SK-N-SH (cell line): ENCODE results near the gene DNAH1. TPM values are rescaled to one million over a fixed set of nuclear protein-coding genes. Genes with fewer than 3 reads are reported as not detected.

Source experiments
- CTCF ChIA-PET: fragments of 300-600, 350-600 bp; formaldehyde crosslinking; extraction: SDS; loops from one replicate; lab custom pipeline; 2021; lab: Yijun Ruan, JAX
- POLR2A ChIA-PET: fragments of 350-600 bp; sonication (Branson Sonifier 250); formaldehyde crosslinking; extraction: SDS; loops from one replicate; lab custom pipeline; 2020; ENCODE audit warnings: antibody characterized with exemption, inconsistent platforms; lab: Yijun Ruan, JAX
- DNase-seq: peaks from one replicate; pipeline ENCODE4 v3.0.0; 2012
- H2AFZ ChIP-seq: fragments of 200-600 bp; sonication (generic); 2 replicates; pipeline ENCODE4 v1.8.1; 2016; ENCODE audit warnings: antibody characterized with exemption, mild to moderate bottlenecking, low read depth
- H3F3A ChIP-seq: fragments of 200-600 bp; sonication (generic); replicated peaks from 2 replicates; pipeline ENCODE3; 2016; ENCODE audit warnings: antibody characterized with exemption, mild to moderate bottlenecking; ENCODE audit not compliant: insufficient read depth
- H3K27ac ChIP-seq, 2 experiments: fragments of 200-500 bp in 1 of 2; fragments of 200-600 bp in 1 of 2; sonication (Bioruptor generic) in 1 of 2; sonication (generic), shearing (Covaris generic) in 1 of 2; 2 replicates each; pipeline versions ENCODE4 v1.5.1 to v1.6.1; 2014 to 2016; ENCODE audit warnings: low read depth in 2 of 2, inconsistent platforms in 1 of 2, low read length in 1 of 2, mild to moderate bottlenecking in 1 of 2, mixed read lengths in 1 of 2
- H3K27me3 ChIP-seq: fragments of 200-600 bp; sonication (generic), shearing (Covaris generic); 2 replicates; pipeline ENCODE4 v1.6.1; 2016; ENCODE audit warnings: mixed run types; ENCODE audit not compliant: insufficient read depth
- H3K36me3 ChIP-seq, 2 experiments: fragments of 200-500 bp in 1 of 2; fragments of 200-600 bp in 1 of 2; sonication (Bioruptor generic) in 1 of 2; sonication (generic) in 1 of 2; replicated peaks in 1 of 2; 2 replicates each; pipeline versions ENCODE3 to v1.5.1; 2014 to 2016; ENCODE audit warnings: low read length in 1 of 2, mild to moderate bottlenecking in 1 of 2; ENCODE audit not compliant: insufficient read depth in 2 of 2, control insufficient read depth in 1 of 2
- H3K4me1 ChIP-seq, 2 experiments: fragments of 200-500 bp in 1 of 2; fragments of 200-600 bp in 1 of 2; sonication (Bioruptor generic) in 1 of 2; sonication (generic), shearing (Covaris generic) in 1 of 2; 2 replicates each; pipeline versions ENCODE4 v1.5.1 to v1.6.1; 2014 to 2016; ENCODE audit warnings: low read depth in 1 of 2, low read length in 1 of 2, mixed run types in 1 of 2; ENCODE audit not compliant: insufficient read depth in 2 of 2, control insufficient read depth in 1 of 2
- H3K4me2 ChIP-seq: fragments of 200-600 bp; sonication (generic), shearing (Covaris generic); 2 replicates; pipeline ENCODE4 v1.6.1; 2017; ENCODE audit warnings: mixed run types
- H3K4me3 ChIP-seq, 2 experiments: fragments of 200-500 bp in 1 of 2; fragments of 200-600 bp in 1 of 2; sonication (Bioruptor generic) in 1 of 2; sonication (generic), shearing (Covaris generic) in 1 of 2; 2 replicates each; pipeline versions ENCODE4 v1.5.1 to v1.8.1; 2014 to 2016; ENCODE audit warnings: low read depth in 2 of 2, inconsistent platforms in 1 of 2, low read length in 1 of 2, mild to moderate bottlenecking in 1 of 2, mixed read lengths in 1 of 2, moderate library complexity in 1 of 2
- H3K79me2 ChIP-seq: fragments of 200-600 bp; sonication (generic); 2 replicates; pipeline ENCODE4 v1.8.1; 2017; ENCODE audit warnings: mild to moderate bottlenecking; ENCODE audit not compliant: insufficient read depth
- H3K9ac ChIP-seq: fragments of 200-600 bp; sonication (generic); 2 replicates; pipeline ENCODE4 v1.6.1; 2017; ENCODE audit warnings: mixed run types
- H3K9me2 ChIP-seq: fragments of 200-600 bp; sonication (generic); 2 replicates; pipeline ENCODE4 v1.6.1; 2017; ENCODE audit warnings: mixed run types
- H3K9me3 ChIP-seq: fragments of 200-600 bp; sonication (generic); 2 replicates; pipeline ENCODE4 v1.6.1; 2017; ENCODE audit warnings: mixed run types, mild to moderate bottlenecking, moderate library complexity
- H4K20me1 ChIP-seq: fragments of 200-600 bp; sonication (generic); 2 replicates; pipeline ENCODE4 v1.6.1; 2017; ENCODE audit warnings: mild to moderate bottlenecking, mixed run types; ENCODE audit not compliant: insufficient read depth
- CHD2 ChIP-seq: fragments of 150-350 bp; IDR thresholded peaks from 2 replicates; pipeline ENCODE4 v1.6.1; 2018; ENCODE audit warnings: low read length; ENCODE audit not compliant: partially characterized antibody
- CTCF ChIP-seq: fragments of 200-600 bp; sonication (generic); IDR thresholded peaks from 2 replicates; pipeline ENCODE4 v1.6.1; 2017; ENCODE audit warnings: antibody characterized with exemption, mild to moderate bottlenecking, moderate library complexity
- EP300 ChIP-seq, 2 experiments: IDR thresholded peaks; 2 replicates each; pipeline versions ENCODE4 v1.4.0 to v1.6.1; 2012; ENCODE audit warnings: borderline replicate concordance in 1 of 2, low read depth in 1 of 2, low read length in 1 of 2
- EZH2phosphoT487 ChIP-seq: fragments of 200-600 bp; sonication (generic); IDR thresholded peaks from 2 replicates; pipeline ENCODE4 v1.6.1; 2017; ENCODE audit warnings: low read depth, mixed run types, mild to moderate bottlenecking, antibody characterized with exemption, moderate library complexity, borderline replicate concordance
- GABPA ChIP-seq: IDR thresholded peaks from 2 replicates; pipeline ENCODE4 v1.4.0; 2012; ENCODE audit warnings: low read depth, mild to moderate bottlenecking
- GATA2 ChIP-seq: sonication (generic); formaldehyde crosslinking; IDR thresholded peaks from 2 replicates; pipeline ENCODE4 v1.5.0; 2020; ENCODE audit warnings: mild to moderate bottlenecking, missing genetic modification reagents
- JUND ChIP-seq: IDR thresholded peaks from 2 replicates; pipeline ENCODE4 v1.4.0; 2012
- MXI1 ChIP-seq: IDR thresholded peaks from 2 replicates; pipeline ENCODE4 v1.6.1; 2012; ENCODE audit warnings: mild to moderate bottlenecking, low read depth, low read length, improper control_type of control experiment
- NFIC ChIP-seq: IDR thresholded peaks from 2 replicates; pipeline ENCODE4 v1.4.0; 2012; ENCODE audit warnings: borderline replicate concordance
- NRF1 ChIP-seq: IDR thresholded peaks from 2 replicates; pipeline ENCODE4 v1.6.1; 2012; ENCODE audit warnings: low read depth, mild to moderate bottlenecking, low read length
- RCOR1 ChIP-seq: fragments of 150-350 bp; IDR thresholded peaks from 2 replicates; pipeline ENCODE4 v1.6.1; 2017; ENCODE audit warnings: antibody characterized with exemption, low read length
- RXRA ChIP-seq: IDR thresholded peaks from 2 replicates; pipeline ENCODE4 v1.4.0; 2012; ENCODE audit warnings: low read depth, mild to moderate bottlenecking, borderline replicate concordance
- SIN3A ChIP-seq: IDR thresholded peaks from 2 replicates; pipeline ENCODE4 v1.6.1; 2012; ENCODE audit warnings: low read depth, mild to moderate bottlenecking, low read length, moderate library complexity, borderline replicate concordance
- SMC3 ChIP-seq: IDR thresholded peaks from 2 replicates; pipeline ENCODE4 v1.6.1; 2012; ENCODE audit warnings: low read depth, low read length, improper control_type of control experiment
- TCF12 ChIP-seq: IDR thresholded peaks from 2 replicates; pipeline ENCODE4 v1.4.0; 2012
- USF1 ChIP-seq: IDR thresholded peaks from 2 replicates; pipeline ENCODE4 v1.4.0; 2012; ENCODE audit warnings: low read depth, borderline replicate concordance
- USF2 ChIP-seq: fragments of 150-350 bp; IDR thresholded peaks from 2 replicates; pipeline ENCODE4 v1.6.1; 2017; ENCODE audit warnings: antibody characterized with exemption, low read length, low read depth, borderline replicate concordance
- ZBTB33 ChIP-seq: IDR thresholded peaks from 2 replicates; pipeline ENCODE4 v1.4.0; 2012; ENCODE audit warnings: low read depth, borderline replicate concordance
- WGBS: methylation state at CpG from one replicate; pipeline ENCODE4 v1.1.6; 2017; ENCODE audit warnings: low lambda C conversion rate; 5-methylcytosine and 5-hydroxymethylcytosine counted together
- polyA plus RNA-seq, 3 experiments: library from polyadenylated mRNA; depleted of rRNA; stranded (reverse); fragments of >200 nt; gene quantifications; 2 replicates each; pipeline ENCODE4 v1.2.3, GENCODE V29; 2012
- TF ChIP-seq, protein P1 (sequence below): IDR thresholded peaks from 2 replicates; pipeline ENCODE4 v1.4.0; 2012; ENCODE audit warnings: low read depth

The DNAH1 gene
- polyA plus RNA-seq, 1 of the 3 experiments (the other 2 are of a cell fraction) = 5.1 TPM

- no peak overlapping the region; a peak in 1 of 4 replicates for H3K27ac ChIP-seq
- H3K27me3 ChIP-seq = no peaks in the 10 kb centered on the region
- no peaks in the 10 kb centered on the region for H3K9me3 ChIP-seq
- no peaks in the 10 kb centered on the region for H3K9me2 ChIP-seq
- H3F3A ChIP-seq = peaks cover 3% of the 10 kb centered on the region
- H3K36me3 ChIP-seq = peaks cover 0 to 16% of the 10 kb centered on the region in 2 experiments
- no peak overlapping the region for H3K4me2 ChIP-seq
- TF ChIP-seq RCOR1 (no peak), EZH2phosphoT487 (no peak), USF1 (no peak), GABPA (no peak), GATA2 (CRISPR knock-in tag) (no peak), NFIC (no peak), SMC3 (no peak), EP300 (IDR thresholded peaks at IDR 0.05; ENCODE audit: borderline replicate concordance in 1 of 2, low read depth in 1 of 2, low read length in 1 of 2) (no peak)
- H4K20me1 ChIP-seq = no peaks in the 10 kb centered on the region
- no peak for DNase-seq
- H3K79me2 ChIP-seq = no peaks in the 10 kb centered on the region
- ChIA-PET POLR2A (no interaction called here), CTCF (interaction anchor here (1.1 to 16.0 kb wide), 2 partner anchors 20 to 48 kb away, joined by 3 to 504 read pairs; no protein-coding TSS in a partner anchor)
- WGBS = 100% methylated on average over 4 of the region's 11 CpGs
- H3K4me3 ChIP-seq = no peak overlapping the region
- H3K9ac ChIP-seq = no peak overlapping the region
- H3K4me1 ChIP-seq = peaks cover 3 to 52% of the 10 kb centered on the region in 2 experiments; a peak in 2 of 4 replicates
- H2AFZ ChIP-seq = no peak overlapping the region
Observed at GRCh38 chr3:52294320-52295150, 21.6 kb upstream of the DNAH1 start.

DNA sequence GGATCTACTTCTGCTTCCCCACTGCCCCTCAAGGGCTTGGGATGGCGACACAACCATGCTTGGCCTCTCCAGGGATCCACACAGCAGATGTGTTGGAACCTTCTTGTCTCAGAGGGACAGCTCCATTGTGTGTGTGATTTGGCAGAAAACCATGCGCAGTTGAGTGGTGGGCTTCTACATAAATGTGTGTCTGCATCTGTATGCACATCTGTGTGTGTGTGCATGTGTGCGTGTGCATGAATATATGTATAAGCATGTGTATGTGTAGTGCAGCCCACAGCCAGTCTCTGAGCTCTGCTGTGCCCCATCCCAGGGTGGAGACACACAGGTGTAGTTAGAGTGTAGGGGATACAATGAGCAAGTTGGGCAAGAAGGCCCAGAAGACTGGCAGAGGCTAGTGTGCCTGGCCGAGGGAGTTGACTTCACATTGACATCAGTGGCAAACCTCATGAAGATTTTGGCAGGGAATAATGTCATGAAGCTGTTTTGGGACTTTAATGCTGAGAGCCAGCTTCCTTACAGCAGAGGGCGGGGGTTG lies 20.4 kb upstream of the DNAH1 start:
- H3K9ac ChIP-seq = no peak overlapping the region
- TF ChIP-seq TCF12 (no peak), CTCF (no peak), NFIC (no peak), USF2 (no peak), EP300 (IDR thresholded peaks at IDR 0.05; ENCODE audit: borderline replicate concordance in 1 of 2, low read depth in 1 of 2, low read length in 1 of 2) (no peak), NRF1 (no peak), JUND (no peak), CHD2 (no peak), ZBTB33 (no peak), MXI1 (no peak), EZH2phosphoT487 (no peak), SIN3A (no peak), RXRA (no peak), GATA2 (CRISPR knock-in tag) (no peak)
- TF ChIP-seq, protein P1, sequence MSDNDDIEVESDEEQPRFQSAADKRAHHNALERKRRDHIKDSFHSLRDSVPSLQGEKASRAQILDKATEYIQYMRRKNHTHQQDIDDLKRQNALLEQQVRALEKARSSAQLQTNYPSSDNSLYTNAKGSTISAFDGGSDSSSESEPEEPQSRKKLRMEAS = no peak
- ChIA-PET CTCF (interaction anchor here (0.5 to 16.0 kb wide), 3 partner anchors 8 to 819 kb away, joined by 3 to 504 read pairs (median 5); partner anchors contain the start of gene GLYCTK), POLR2A (interaction anchor here (1.1 kb wide), 1 partner anchor 22 kb away, joined by 3 read pairs; no protein-coding TSS in a partner anchor)
- H3K4me2 ChIP-seq = no peak overlapping the region
- H3K79me2 ChIP-seq = no peaks in the 10 kb centered on the region
- no peaks in the 10 kb centered on the region for H4K20me1 ChIP-seq
- H3K9me2 ChIP-seq = no peaks in the 10 kb centered on the region
- H3K4me1 ChIP-seq = peaks cover 13 to 63% of the 10 kb centered on the region in 2 experiments; a peak in 2 of 4 replicates
- H3K9me3 ChIP-seq = no peaks in the 10 kb centered on the region
- H3K27ac ChIP-seq = no peak overlapping the region; a peak in 1 of 4 replicates
- no peaks in the 10 kb centered on the region for H3K27me3 ChIP-seq
- 88% methylated on average over 4 of the region's 5 CpGs for WGBS
- no peak overlapping the region for H2AFZ ChIP-seq
- no peak overlapping the region for H3K4me3 ChIP-seq
- peaks cover 0 to 16% of the 10 kb centered on the region in 2 experiments for H3K36me3 ChIP-seq
- peaks cover 9% of the 10 kb centered on the region for H3F3A ChIP-seq
- DNase-seq = no peak
